Mucosa of stomach (tissue), 1 donor: ENCODE results near the gene KCNJ6.

Experiments
- H3K27me3 ChIP-seq: one replicate; pipeline ENCODE4 v1.7.0; 2013; ENCODE audit warnings: mild to moderate bottlenecking, low read length; ENCODE audit not compliant: control insufficient read depth, insufficient read depth
- H3K36me3 ChIP-seq: one replicate; pipeline ENCODE4 v1.7.0; 2013; ENCODE audit warnings: low read length; ENCODE audit not compliant: control insufficient read depth, insufficient read depth
- H3K4me1 ChIP-seq: one replicate; pipeline ENCODE4 v1.7.0; 2013; ENCODE audit warnings: mild to moderate bottlenecking, low read length; ENCODE audit not compliant: control insufficient read depth, insufficient read depth
- H3K4me3 ChIP-seq: one replicate; pipeline ENCODE4 v1.7.0; 2013; ENCODE audit warnings: low read length
- H3K9ac ChIP-seq: one replicate; pipeline ENCODE4 v1.7.0; 2013; ENCODE audit warnings: mild to moderate bottlenecking, low read length, moderate library complexity
- H3K9me3 ChIP-seq: one replicate; pipeline ENCODE4 v1.7.0; 2013; ENCODE audit warnings: mild to moderate bottlenecking, low read length, moderate library complexity; ENCODE audit not compliant: control insufficient read depth
- donor health status: Pancreatic carcinoma.

The KCNJ6 gene

DNA sequence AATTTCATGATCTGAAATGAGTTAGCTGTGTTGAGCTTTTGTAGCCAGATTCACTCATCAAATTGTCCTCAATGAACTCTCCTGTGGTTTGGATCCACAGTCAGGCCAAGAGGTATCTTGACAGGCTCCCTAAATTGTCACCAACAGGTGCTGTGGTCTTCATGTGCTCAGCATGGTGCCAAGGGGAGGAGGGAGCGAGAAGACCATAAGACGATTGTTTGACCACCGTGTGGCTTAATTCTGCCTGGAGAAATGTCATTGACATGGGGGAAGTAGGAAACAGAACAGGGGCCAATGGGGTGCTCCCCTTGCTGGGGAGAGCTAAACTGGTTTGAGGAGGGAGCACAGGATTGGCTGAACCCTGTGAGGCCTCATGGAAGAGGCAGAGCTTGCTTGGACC lies 219.3 kb downstream of the KCNJ6 start:
- Histone ChIP-seq H3K9me3 (no peaks in the 10 kb centered on the region), H3K9ac (no peak overlapping the region), H3K4me1 (no peaks in the 10 kb centered on the region), H3K27me3 (no peaks in the 10 kb centered on the region), H3K4me3 (no peak overlapping the region), H3K36me3 (no peaks in the 10 kb centered on the region)

DNA sequence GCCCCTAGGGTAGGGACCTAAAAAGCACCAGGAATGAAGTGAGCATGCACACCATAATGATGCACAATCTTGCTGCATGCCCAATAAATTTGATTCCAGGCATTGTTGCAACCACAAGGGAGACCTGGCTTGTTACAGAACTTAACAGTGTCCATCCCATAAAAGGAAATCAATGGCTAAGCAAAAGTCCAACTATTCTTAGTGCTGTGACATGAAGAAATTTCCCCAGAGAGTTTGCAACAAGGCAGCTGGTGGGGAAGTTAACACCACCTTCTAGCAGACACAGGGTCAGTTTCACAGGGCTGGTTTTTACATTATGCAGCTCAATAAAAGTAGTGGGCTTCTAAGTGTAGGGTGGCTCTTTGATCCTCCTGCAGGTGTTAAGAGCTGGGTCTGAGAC lies 221.1 kb downstream of the KCNJ6 start:
- no peaks in the 10 kb centered on the region for H3K9me3 ChIP-seq
- no peaks in the 10 kb centered on the region for H3K4me1 ChIP-seq
- no peaks in the 10 kb centered on the region for H3K36me3 ChIP-seq
- no peak overlapping the region for H3K4me3 ChIP-seq
- H3K27me3 ChIP-seq, result no peaks in the 10 kb centered on the region
- H3K9ac ChIP-seq, result no peak overlapping the region

GRCh38 chr21:37688952-37689659 lies 227.2 kb downstream of the KCNJ6 start:
- Histone ChIP-seq H3K9ac (no peak overlapping the region), H3K27me3 (no peaks in the 10 kb centered on the region), H3K36me3 (no peaks in the 10 kb centered on the region), H3K4me1 (no peaks in the 10 kb centered on the region), H3K4me3 (no peak overlapping the region), H3K9me3 (no peaks in the 10 kb centered on the region)

DNA sequence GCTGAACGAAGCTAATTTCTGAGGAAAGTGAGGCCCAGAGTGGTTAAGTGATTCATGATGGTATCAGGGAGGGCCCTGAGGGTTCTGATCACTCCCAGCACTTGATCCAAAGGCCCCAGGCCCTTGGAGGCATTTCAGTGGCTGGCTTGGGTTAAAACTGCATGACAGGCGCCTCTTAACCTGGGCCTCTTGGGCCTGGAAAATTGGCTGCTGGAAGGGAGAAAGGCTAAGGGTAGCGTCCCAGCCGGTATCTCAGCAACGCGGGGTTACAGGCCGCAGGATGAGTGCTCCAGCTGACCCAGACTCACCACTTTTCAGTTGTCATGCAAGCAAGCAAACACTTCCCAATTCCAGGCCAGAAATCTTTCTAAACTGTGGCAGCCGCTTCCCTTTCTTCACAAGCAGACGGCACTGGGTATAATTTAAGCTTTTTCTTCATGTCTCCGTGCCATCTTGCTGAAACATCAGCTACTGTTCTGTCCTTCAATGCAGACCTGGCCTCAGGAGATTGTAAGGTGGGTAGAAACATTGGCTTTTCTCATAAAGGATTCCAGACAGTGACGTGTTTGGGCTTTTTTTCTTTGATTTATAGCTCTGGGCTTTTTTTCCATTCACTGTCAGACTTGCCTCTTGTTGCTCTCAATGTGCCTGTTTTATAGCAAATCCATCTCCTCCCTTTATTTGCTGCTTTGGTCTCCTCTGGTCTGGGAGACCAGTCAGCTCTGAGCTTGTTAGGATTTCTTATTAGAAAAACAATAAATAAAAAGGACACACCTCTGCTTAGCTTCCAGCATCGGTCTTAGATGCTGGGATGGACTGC lies 229.1 kb downstream of the KCNJ6 start:
- Histone ChIP-seq H3K36me3 (no peaks in the 10 kb centered on the region), H3K27me3 (no peaks in the 10 kb centered on the region), H3K9ac (no peak overlapping the region), H3K4me3 (no peak overlapping the region), H3K4me1 (no peaks in the 10 kb centered on the region), H3K9me3 (no peaks in the 10 kb centered on the region)

DNA sequence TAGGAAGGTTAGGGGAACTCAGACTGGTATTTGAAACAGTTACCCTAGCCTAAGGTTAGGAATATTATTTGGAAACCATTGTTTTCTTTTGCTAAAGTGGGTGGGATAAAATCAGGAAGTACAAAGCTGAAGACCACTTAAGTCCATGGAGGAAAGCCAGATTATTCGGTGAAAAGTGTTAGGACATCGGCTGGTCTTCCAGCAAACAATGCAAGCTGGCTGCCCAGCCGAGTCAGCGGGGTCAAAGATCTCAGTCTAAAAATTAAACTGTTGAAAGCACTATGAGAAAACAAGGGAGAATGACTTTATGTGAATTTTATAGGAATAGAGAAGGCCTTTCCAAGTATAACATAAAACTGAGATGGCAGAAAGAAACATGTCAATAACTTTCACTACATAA lies 231.7 kb downstream of the KCNJ6 start:
- no peak overlapping the region for H3K9ac ChIP-seq
- H3K4me1 ChIP-seq, result no peaks in the 10 kb centered on the region
- H3K36me3 ChIP-seq, result no peaks in the 10 kb centered on the region
- H3K27me3 ChIP-seq, result no peaks in the 10 kb centered on the region
- H3K4me3 ChIP-seq, result no peak overlapping the region
- no peaks in the 10 kb centered on the region for H3K9me3 ChIP-seq

GRCh38 chr21:37684115-37684493 lies 232.2 kb downstream of the KCNJ6 start:
- no peak overlapping the region for H3K4me3 ChIP-seq

DNA sequence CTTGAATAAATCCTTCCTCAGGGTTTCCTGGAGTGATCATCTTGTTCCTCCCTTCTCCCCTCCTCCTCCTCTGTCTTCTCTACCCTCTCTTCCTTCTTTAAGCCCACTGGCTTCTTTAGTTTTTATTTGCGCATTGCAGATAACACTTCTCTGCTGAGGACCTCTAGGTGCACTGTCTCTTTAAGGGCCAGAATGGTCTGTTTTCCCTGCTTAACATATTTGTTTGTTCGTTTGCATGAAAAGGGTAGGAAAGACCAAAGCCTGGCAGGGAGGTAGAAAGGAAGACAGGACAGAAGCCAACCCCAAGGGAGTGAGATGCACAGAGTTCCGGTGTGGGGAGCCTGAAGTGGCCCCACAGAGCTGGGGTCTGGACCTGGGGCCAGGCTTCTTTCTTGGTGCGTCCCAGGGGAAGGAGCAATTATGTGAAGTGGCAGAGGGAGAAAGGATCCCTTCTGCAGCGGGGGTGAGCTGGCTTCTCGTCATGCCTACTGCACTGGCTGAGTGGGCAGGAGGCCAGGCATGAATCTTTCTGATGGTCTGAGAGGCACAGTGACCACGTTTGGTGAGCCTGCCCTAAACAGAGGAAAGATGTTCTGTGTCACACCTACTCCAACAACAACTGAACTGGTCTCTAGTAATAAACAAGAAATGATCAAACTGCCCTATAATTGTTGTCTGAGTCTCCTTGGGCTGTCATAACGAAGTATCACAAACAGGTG lies 232.7 kb downstream of the KCNJ6 start:
- Histone ChIP-seq H3K9me3 (no peaks in the 10 kb centered on the region), H3K9ac (no peak overlapping the region), H3K27me3 (no peaks in the 10 kb centered on the region)

More at GRCh38 chr21:37684115-37684493, 232.2 kb downstream of the KCNJ6 start:
- Histone ChIP-seq H3K9me3 (no peaks in the 10 kb centered on the region), H3K9ac (no peak overlapping the region), H3K4me1 (no peaks in the 10 kb centered on the region), H3K27me3 (no peaks in the 10 kb centered on the region), H3K36me3 (no peaks in the 10 kb centered on the region)

DNA sequence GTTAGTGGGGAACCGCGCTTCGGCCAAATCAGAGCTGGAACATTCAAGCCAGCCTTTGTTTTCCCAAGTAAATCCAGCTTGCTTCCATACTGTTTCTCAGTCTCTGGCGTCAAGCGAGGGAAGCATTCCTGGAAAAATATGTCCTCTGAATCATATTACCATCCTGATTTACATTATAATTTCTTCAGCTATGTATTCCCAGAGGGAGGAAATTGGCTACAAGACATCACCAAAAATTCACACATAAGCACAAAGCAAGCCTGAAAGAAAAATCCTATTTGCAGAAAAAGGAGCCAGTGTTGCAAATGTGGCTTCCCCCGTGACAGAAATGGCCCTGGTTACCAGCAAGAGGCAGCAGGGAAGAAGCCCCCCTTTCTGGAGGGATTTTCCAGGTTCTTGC lies 233.3 kb downstream of the KCNJ6 start:
- no peaks in the 10 kb centered on the region for H3K9me3 ChIP-seq
- H3K27me3 ChIP-seq, result no peaks in the 10 kb centered on the region
- H3K9ac ChIP-seq, result no peak overlapping the region
- H3K36me3 ChIP-seq, result no peaks in the 10 kb centered on the region
- no peak overlapping the region for H3K4me3 ChIP-seq
- no peaks in the 10 kb centered on the region for H3K4me1 ChIP-seq

More for the DNA sequence above, 232.7 kb downstream of the KCNJ6 start:
- H3K4me1 ChIP-seq, result no peaks in the 10 kb centered on the region
- H3K4me3 ChIP-seq, result no peak overlapping the region
- no peaks in the 10 kb centered on the region for H3K36me3 ChIP-seq

DNA sequence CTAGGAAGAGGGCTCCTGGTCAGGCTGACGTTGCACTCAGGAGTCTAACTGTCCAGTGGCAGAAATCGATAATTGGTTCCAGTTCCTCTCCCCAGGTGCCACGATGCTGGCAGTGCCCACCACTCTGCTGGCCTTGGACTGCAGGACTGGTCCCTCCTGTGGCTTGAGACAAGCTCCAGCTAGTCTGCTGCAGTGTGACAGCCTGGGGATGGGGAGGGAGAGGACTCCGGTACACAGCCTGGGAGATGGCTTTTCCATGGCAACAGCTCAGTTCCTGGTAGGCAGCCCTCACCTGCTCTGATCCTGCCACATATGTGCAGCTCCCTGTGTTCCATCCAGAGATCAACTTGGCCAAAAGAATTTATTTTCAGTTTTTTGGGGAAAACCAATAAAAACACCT lies 239.3 kb downstream of the KCNJ6 start:
- no peaks in the 10 kb centered on the region for H3K9me3 ChIP-seq
- H3K27me3 ChIP-seq, result peaks cover 3% of the 10 kb centered on the region
- peaks cover 6% of the 10 kb centered on the region for H3K4me1 ChIP-seq
- no peak overlapping the region for H3K9ac ChIP-seq
- H3K4me3 ChIP-seq, result no peak overlapping the region
- no peaks in the 10 kb centered on the region for H3K36me3 ChIP-seq

DNA sequence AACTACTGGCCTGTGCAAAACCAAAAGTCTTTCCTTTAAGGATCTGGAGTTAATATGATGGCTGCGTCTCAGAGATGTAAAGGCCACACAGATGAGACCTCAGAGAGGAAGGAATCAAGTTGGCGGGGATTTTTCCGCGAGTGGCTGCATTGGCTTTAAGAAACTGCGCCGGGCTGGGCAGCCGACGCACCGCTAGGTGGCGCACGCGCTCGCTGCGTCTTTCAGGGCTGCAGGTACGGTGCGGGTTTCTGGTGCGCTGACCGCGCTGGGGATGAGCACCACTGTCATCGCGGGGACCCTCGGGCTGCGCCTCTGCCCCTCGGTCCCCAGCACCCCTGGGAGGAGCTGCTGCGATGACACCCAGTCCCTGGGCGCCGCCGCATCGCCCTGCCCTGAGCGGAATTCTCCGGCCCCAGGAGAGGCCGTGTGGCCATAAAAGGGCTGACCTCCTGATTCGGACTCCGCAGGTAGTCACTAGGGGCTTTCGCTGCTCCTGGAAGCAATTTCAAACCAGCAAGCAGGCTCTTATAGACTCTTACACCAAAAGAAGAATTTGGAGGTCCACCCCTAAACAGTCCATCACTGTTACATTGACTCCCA lies 241.0 kb downstream of the KCNJ6 start:
- H3K4me1 ChIP-seq, result peaks cover 6% of the 10 kb centered on the region
- peaks cover 3% of the 10 kb centered on the region for H3K27me3 ChIP-seq
- H3K9me3 ChIP-seq, result no peaks in the 10 kb centered on the region
- H3K4me3 ChIP-seq, result no peak overlapping the region
- H3K36me3 ChIP-seq, result no peaks in the 10 kb centered on the region
- H3K9ac ChIP-seq, result no peak overlapping the region

- Histone ChIP-seq H3K27me3 (peaks cover 3% of the 10 kb centered on the region), H3K4me3 (no peak overlapping the region), H3K9ac (no peak overlapping the region), H3K4me1 (peaks cover 6% of the 10 kb centered on the region), H3K36me3 (no peaks in the 10 kb centered on the region), H3K9me3 (no peaks in the 10 kb centered on the region)
Observed at GRCh38 chr21:37673801-37674575, 242.3 kb downstream of the KCNJ6 start.
